ENCODE measurements around the gene GNAO1.

DNA sequence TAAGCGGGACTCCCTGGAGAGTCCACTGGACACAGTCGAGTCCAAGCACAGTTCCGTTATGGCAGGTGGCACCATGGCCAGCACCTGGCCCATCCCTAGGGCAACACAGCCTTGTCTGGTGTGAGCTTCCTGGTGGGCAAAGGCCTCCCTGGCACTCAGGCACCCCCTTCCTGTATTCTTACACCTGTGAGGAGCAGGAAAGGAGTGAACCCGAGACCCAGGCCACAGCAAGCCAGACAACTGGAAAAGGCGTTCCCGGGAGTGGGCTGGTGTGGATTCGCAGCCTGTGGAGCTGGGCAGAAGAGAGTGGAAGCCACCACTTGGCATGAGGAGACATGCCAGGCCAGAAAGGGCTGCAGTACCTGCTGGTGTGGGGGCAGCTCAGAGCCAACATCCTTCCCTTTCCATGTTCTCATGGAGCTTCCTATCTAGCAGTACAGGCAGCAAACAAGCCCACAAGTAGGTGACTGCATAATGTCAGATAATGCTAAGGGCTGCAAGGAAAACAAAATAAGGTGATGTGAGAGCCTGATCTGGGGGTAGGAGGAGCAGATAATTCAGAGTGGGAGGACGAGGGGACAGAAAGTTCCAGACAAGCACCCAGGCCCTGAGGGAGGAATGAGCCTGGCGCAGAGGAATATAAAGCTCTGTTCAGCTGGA is 87.0 kb downstream of the GNAO1 start:
- no peak for TF ChIP-seq FOXK2 (IDR thresholded peaks at IDR 0.05)
- no peak for TF ChIP-seq SP1 (IDR thresholded peaks at IDR 0.05)
- no peak for TF ChIP-seq NFRKB (IDR thresholded peaks at IDR 0.05)
- no peak for TF ChIP-seq TARDBP (IDR thresholded peaks at IDR 0.05)
- no peak for TF ChIP-seq FOXM1 (IDR thresholded peaks at IDR 0.05; ENCODE audit: borderline replicate concordance)
- no peak for TF ChIP-seq PKNOX1 (IDR thresholded peaks at IDR 0.05)
- TF ChIP-seq CTBP1 (IDR thresholded peaks at IDR 0.05; ENCODE audit: borderline replicate concordance) = no peak
- no peak for TF ChIP-seq BHLHE40 (IDR thresholded peaks at IDR 0.05; ENCODE audit: borderline replicate concordance)
